Central memory CD8-positive, alpha-beta T cell (primary cell): Measurements from ENCODE around the gene ADSL.

ENCODE experiments used
- ATAC-seq: fragments of 150-1000 bp; cut with Tn5 transposase; replicated peaks from 2 replicates; pipeline ENCODE4 v1.10.0; 2022; ENCODE audit warnings: mild to moderate bottlenecking, moderate FRiP score, moderate number of reproducible peaks; ENCODE audit not compliant: poor library complexity, severe bottlenecking; ENCODE audit errors: extremely low read depth
- DNase-seq, 2 donors: peaks; one replicate each; pipeline ENCODE4 v3.0.0; 2021; ENCODE audit warnings: low spot score in 2 of 2
- H3K27ac Mint-ChIP-seq: one replicate; pipeline ENCODE4 v1.8.0; 2022; ENCODE audit warnings: low read depth, mild to moderate bottlenecking, moderate library complexity, mixed read lengths
- H3K27me3 Mint-ChIP-seq: one replicate; pipeline ENCODE4 v1.8.0; 2022; ENCODE audit warnings: mixed read lengths
- H3K36me3 Mint-ChIP-seq: one replicate; pipeline ENCODE4 v1.8.0; 2022; ENCODE audit warnings: mild to moderate bottlenecking, moderate library complexity, mixed read lengths; ENCODE audit not compliant: insufficient read depth
- H3K4me1 Mint-ChIP-seq: one replicate; pipeline ENCODE4 v1.8.0; 2022; ENCODE audit warnings: mixed read lengths
- H3K4me3 Mint-ChIP-seq: one replicate; pipeline ENCODE4 v1.8.0; 2022; ENCODE audit warnings: mild to moderate bottlenecking, moderate library complexity, mixed read lengths
- H3K9me3 Mint-ChIP-seq: one replicate; pipeline ENCODE4 v1.8.0; 2022; ENCODE audit warnings: mixed read lengths

Gene ADSL

DNA sequence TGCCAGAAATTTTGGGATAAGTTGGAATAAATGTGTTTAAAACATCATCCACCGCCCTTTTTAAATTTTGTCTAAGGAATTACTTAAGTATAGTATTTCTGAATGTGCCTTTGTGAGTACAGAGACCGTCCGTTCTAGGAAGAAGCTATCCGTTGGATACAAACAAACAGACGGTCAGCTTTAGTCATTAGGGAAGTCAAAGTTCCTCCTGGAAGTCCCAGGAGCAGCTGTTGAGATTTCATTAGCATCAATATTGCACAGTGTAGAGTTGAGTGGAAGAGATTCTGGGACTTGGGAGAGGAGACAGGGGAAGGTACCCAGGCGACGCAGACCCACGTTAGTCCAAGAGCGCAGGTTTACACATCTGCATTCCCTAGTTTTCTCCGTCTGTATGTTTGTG, 15.7 kb upstream of the ADSL start:
- Mint-ChIP-seq H3K4me1 (peaks cover 70% of the 10 kb centered on the region), H3K9me3 (no peaks in the 10 kb centered on the region), H3K4me3 (no peak overlapping the region), H3K36me3 (peaks cover 27% of the 10 kb centered on the region), H3K27ac (peak overlapping the region; percentile 16), H3K27me3 (no peaks in the 10 kb centered on the region)
- DNase-seq (no peak), ATAC-seq (no peak)

DNA sequence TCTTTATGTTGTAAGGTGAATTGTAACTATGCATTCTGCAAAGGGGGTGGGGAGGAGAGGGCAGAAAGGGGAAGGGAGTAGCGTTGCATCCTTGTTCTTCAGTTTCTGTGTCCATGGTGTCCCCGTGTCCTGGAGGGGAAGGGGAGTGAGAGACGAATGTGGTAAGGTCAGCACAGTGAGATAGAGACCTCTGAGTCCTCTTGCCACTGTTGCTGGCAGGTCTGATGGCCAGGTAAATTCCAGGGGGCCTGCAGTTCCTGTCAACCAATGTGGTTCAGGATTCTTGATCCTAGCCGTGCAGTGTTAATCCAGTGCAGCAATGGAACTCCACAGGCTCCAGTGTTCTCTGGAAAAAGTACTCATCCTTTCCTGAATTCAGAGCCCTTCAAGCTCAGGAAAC, 14.6 kb upstream of the ADSL start:
- peak overlapping the region; percentile 70 for H3K4me3 Mint-ChIP-seq
- DNase-seq: no peak
- no peaks in the 10 kb centered on the region for H3K27me3 Mint-ChIP-seq
- H3K4me1 Mint-ChIP-seq: peaks cover 78% of the 10 kb centered on the region
- H3K36me3 Mint-ChIP-seq: peaks cover 27% of the 10 kb centered on the region
- ATAC-seq: no peak
- H3K9me3 Mint-ChIP-seq: no peaks in the 10 kb centered on the region
- H3K27ac Mint-ChIP-seq: peak overlapping the region; percentile 82

DNA sequence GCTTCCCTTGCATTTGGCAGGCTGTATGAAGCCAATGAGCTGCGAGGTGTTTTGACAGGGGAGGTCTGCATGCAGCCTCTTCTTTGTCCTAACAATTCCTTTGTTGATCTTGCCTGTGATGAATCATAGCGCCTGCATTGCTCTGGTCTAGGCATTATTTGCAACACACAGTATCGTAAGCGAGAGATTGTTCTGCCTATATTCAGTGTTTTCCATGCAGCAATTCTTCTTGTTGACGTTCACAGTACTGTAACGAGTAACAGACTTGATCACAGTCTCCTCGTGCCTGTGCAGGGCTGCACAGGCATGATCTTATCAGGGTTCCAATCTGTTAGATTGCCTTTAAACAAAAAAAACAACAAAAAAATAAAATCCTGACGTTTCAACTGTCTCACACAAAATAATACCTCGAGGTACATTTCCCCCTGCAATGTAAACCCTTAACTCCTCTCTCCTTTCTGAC, 13.9 kb upstream of the ADSL start:
- Mint-ChIP-seq H3K4me3 (peak overlapping the region; percentile 70), H3K9me3 (no peaks in the 10 kb centered on the region), H3K27ac (peak overlapping the region; percentile 82), H3K36me3 (peaks cover 28% of the 10 kb centered on the region), H3K4me1 (peaks cover 74% of the 10 kb centered on the region), H3K27me3 (no peaks in the 10 kb centered on the region)
- DNase-seq (no peak), ATAC-seq (no peak)

DNA sequence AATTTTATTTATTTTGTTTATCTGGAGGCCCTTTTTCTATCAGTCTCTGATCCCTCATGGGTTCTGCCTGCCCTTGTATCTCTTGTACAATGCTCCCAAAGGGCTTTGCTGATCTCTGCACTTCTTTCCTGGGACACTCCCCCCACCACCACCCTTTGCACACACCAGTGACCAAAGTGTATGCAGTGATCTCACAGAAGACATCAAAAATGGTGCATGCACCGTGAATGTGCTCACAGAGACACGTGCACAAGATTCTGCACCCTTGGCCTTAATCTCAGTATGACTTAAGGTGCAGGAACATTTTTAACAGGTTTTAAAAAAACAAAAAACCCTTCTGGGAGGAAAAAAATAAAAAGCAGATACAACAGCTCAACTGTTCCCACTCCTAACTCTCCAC, 12.2 kb upstream of the ADSL start:
- Mint-ChIP-seq H3K36me3 (peaks cover 28% of the 10 kb centered on the region), H3K9me3 (no peaks in the 10 kb centered on the region), H3K4me3 (peak overlapping the region; percentile 62), H3K4me1 (peaks cover 80% of the 10 kb centered on the region), H3K27me3 (no peaks in the 10 kb centered on the region), H3K27ac (peak overlapping the region; percentile 86)
- DNase-seq: no peak
- ATAC-seq: no peak

DNA sequence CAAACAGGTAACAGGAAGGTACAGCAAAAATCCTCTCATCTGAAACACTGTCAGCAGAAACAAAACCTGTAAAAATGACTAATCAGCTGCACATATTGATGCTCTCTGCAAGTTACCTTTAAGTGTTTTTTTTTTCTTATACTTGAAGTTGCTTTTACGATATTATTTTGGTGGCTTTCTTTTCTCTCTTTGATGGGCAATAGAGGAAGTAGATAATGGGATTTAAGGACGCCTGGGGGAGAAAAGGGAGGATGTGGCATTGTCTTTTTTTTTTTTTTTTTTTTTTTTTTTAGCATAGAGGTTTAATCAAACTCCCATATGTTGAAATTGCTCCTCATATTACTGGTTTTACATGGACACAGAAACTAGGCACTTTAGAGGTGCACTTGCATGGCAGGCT, 11.4 kb upstream of the ADSL start:
- peak overlapping the region; percentile 86 for H3K27ac Mint-ChIP-seq
- peak overlapping the region; percentile 62 for H3K4me3 Mint-ChIP-seq
- H3K27me3 Mint-ChIP-seq: no peaks in the 10 kb centered on the region
- DNase-seq (no peak), ATAC-seq (peak; percentile 42)
- peaks cover 28% of the 10 kb centered on the region for H3K36me3 Mint-ChIP-seq
- H3K4me1 Mint-ChIP-seq: peaks cover 80% of the 10 kb centered on the region
- H3K9me3 Mint-ChIP-seq: no peaks in the 10 kb centered on the region

DNA sequence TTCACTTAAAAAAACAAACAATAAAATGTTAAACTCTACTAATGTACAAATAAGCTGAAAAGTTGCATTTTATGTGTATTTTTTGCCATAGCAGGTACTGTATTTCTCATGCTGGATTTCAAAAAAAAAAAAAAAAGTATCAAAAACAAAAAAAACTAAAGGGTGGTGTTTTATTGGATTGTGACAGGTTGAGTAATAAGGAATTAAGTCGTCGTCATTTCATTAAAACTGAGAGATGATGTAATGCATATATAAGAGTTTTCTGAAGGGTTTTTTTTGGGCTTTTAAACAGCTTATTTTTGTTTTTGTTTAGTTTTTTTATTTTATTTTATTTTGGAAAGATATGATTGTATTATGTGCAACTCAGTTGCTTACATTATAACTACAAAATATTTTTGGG, 10.9 kb upstream of the ADSL start:
- Mint-ChIP-seq H3K27me3 (no peaks in the 10 kb centered on the region), H3K4me3 (peak overlapping the region; percentile 62), H3K4me1 (peaks cover 79% of the 10 kb centered on the region), H3K27ac (peak overlapping the region; percentile 86), H3K9me3 (no peaks in the 10 kb centered on the region), H3K36me3 (peaks cover 25% of the 10 kb centered on the region)
- peak; percentile 41 for ATAC-seq
- DNase-seq: no peak

DNA sequence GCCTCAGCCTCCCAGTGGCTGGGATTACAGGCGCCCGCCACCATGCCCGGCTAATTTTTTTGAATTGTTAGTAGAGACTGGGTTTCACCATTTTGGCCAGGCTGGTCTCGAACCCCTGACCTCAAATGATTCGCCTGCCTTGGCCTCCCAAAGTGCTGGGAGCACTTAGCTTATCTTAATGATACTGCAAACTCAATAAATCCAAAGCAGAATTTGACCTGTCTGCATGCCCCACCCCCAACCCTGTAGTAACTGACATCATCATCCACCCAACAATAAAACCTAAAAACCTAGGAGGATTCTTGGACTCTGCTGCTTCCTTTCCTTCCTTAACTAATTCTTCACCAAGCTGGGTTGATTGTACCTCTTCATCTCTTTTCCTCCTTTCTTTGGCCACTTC, 6.3 kb upstream of the ADSL start:
- H3K9me3 Mint-ChIP-seq: no peaks in the 10 kb centered on the region
- no peaks in the 10 kb centered on the region for H3K27me3 Mint-ChIP-seq
- DNase-seq (no peak), ATAC-seq (no peak)
- peaks cover 59% of the 10 kb centered on the region for H3K4me1 Mint-ChIP-seq
- H3K27ac Mint-ChIP-seq: no peak overlapping the region
- H3K36me3 Mint-ChIP-seq: peaks cover 13% of the 10 kb centered on the region
- no peak overlapping the region for H3K4me3 Mint-ChIP-seq

DNA sequence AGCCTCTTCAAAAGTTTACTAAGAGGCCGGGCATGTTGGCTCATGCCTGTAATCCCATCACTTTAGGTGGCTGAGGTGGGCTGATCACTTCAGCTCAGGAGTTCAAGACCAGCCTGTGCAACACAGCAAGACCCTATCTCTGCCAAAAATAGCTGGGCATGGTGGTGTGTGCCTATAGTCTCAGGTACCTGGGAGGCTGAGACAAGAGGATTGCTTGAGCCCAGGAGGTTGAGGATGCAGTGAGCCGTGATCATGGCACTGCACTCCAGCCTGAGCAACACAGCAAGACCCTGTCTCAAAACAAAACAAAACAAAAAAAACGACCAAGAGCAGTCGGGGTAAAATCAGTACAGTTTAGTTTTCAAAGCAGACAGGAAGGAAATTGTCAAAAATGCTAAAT, 4.7 kb upstream of the ADSL start:
- H3K4me3 Mint-ChIP-seq: no peak overlapping the region
- H3K27me3 Mint-ChIP-seq: no peaks in the 10 kb centered on the region
- H3K27ac Mint-ChIP-seq: peak overlapping the region; percentile 56

DNA sequence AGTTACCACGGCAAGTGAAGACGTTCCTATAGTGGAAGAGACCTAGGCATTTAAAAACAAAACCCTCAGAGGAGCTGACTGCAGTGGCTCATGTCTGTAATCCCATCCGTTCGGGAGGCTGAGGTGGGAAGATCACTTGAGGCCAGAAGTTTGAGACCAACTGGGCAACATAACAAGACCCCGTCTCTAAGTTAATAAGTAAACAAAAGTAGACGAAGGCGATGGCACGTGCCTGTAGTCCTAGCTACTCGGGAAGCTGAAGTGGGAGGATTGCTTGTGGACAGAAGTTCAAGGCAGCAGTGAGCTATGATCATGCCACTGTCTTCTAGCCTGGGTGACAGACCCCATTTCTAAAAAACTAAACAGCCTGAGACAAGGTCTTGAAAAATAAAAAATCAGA, 3.8 kb upstream of the ADSL start:
- no peak for DNase-seq
- Mint-ChIP-seq H3K27me3 (no peaks in the 10 kb centered on the region), H3K4me3 (no peak overlapping the region), H3K36me3 (peaks cover 15% of the 10 kb centered on the region), H3K27ac (peak overlapping the region; percentile 19), H3K4me1 (peaks cover 48% of the 10 kb centered on the region), H3K9me3 (no peaks in the 10 kb centered on the region)
- no peak for ATAC-seq

More for the DNA sequence above, 4.7 kb upstream of the ADSL start:
- DNase-seq: no peak
- Mint-ChIP-seq H3K4me1 (peaks cover 46% of the 10 kb centered on the region), H3K36me3 (peaks cover 16% of the 10 kb centered on the region), H3K9me3 (no peaks in the 10 kb centered on the region)
- no peak for ATAC-seq

DNA sequence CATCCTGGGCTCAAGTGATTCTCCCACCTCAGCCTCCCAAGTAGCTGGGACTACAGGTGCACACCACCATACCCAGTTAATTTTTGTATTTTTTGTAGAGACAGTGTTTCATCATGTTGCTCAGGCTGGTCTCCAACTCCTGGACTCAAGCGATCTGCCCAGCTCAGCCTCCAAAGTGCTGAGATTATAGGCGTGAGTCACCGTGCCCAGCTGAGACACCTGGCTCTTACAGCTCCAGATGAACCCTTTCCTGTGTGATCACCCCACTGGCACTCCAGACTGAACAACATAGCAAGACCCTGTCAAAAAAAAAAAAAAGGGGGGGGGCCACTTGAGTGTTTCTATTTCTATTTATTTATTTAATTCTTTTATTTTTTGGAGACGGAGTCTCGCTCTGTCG, 1.0 kb upstream of the ADSL start:
- Mint-ChIP-seq H3K27ac (peak overlapping the region; percentile 96), H3K27me3 (no peaks in the 10 kb centered on the region), H3K36me3 (peaks cover 20% of the 10 kb centered on the region), H3K9me3 (no peaks in the 10 kb centered on the region), H3K4me1 (peaks cover 37% of the 10 kb centered on the region), H3K4me3 (peak overlapping the region; percentile 92)
- DNase-seq (no peak), ATAC-seq (no peak)

DNA sequence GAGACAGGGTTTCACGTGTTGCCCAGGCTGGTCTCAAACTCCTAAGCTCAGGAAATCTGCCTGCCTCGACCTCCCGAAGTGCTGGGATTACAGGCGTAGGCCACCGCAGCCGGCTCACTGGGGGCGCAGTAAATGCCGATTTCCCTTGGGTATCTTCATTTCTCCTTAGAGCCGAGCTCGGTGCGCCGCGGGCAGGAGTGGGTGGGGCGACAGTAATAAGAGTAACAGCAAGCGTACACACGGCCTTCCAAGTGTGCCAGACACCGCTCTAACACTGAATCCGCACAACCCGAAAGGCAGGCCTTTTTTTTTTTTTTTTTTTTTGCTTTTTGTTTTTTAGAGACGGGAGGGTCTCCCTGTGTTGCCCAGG, 500 bp upstream of the ADSL start:
- H3K27ac Mint-ChIP-seq: peak overlapping the region; percentile 96
- DNase-seq (peak in 1 of 2 donors; percentile 35), ATAC-seq (peak; percentile 67)
- H3K4me1 Mint-ChIP-seq: peaks cover 34% of the 10 kb centered on the region
- no peaks in the 10 kb centered on the region for H3K9me3 Mint-ChIP-seq
- H3K36me3 Mint-ChIP-seq: peaks cover 25% of the 10 kb centered on the region
- peak overlapping the region; percentile 92 for H3K4me3 Mint-ChIP-seq
- H3K27me3 Mint-ChIP-seq: no peaks in the 10 kb centered on the region

DNA sequence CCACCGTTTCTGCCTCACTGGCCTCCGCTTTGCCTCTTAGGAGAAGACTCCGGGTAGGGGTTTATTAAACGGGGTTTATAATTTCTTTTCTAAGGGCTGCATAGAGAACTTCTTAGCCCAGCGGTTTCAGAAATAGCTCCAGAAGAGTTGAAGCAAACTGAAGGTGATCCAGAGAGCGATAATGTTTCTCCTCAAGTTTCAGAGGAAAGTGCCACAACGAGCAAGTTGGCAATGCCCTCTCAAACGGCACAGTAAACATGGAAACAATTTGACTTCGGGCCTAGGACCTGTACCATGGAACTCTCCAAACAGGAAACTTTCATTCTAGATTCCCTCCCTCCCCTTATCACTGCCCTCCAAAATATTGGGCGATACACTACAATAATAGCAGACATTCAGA, 1.0 kb downstream of the ADSL start:
- Mint-ChIP-seq H3K4me1 (peaks cover 25% of the 10 kb centered on the region), H3K9me3 (no peaks in the 10 kb centered on the region), H3K36me3 (peaks cover 35% of the 10 kb centered on the region), H3K4me3 (peak overlapping the region; percentile 92), H3K27me3 (no peaks in the 10 kb centered on the region), H3K27ac (peak overlapping the region; percentile 96)
- DNase-seq: no peak
- ATAC-seq: no peak

DNA sequence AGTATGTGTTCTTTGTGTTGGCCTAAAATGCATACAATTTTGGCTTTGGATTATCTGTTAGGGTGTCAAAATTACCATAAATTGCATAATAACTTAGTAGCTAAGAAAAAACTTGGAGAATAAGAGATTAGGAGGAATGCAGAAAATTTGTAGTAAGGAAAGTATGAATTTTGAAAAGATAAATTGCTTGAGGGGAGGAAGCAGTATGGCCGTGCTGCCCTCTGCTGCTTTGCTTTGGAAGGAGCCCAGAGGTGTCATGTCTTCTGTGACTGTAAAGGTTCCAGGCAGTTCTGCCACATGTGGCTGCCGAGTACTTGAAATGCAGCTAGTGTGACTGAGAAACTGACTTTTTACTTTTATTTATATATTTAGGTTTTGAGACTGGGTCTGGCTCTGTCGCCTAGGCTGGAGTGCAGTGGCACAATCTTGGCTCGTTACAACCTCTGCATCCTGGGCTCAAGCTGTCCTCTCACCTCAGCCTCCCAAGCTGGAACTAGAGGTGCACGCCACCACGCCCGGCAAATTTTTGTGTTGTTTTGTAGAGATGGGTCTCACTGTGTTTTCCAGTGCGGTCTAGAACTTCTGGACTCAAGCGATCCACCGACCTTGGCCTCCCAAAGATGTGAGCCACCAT, 1.8 kb downstream of the ADSL start:
- peak overlapping the region; percentile 92 for H3K4me3 Mint-ChIP-seq
- DNase-seq: peak; percentile 39 to 59
- no peaks in the 10 kb centered on the region for H3K9me3 Mint-ChIP-seq
- peaks cover 42% of the 10 kb centered on the region for H3K36me3 Mint-ChIP-seq
- H3K27me3 Mint-ChIP-seq: no peaks in the 10 kb centered on the region
- peaks cover 20% of the 10 kb centered on the region for H3K4me1 Mint-ChIP-seq
- peak overlapping the region; percentile 96 for H3K27ac Mint-ChIP-seq
- peak; percentile 34 for ATAC-seq
